Measurements from ENCODE around the gene ASTN2. TPM values are rescaled to one million over a fixed set of nuclear protein-coding genes. Genes with fewer than 3 reads are reported as not detected.
A peak's percentile ranks its signal among the peaks of the same experiment; 100 is the strongest.

ASTN2 gene
- total RNA-seq, 1 donor from 2014 or later = 42.2 TPM

GRCh38 chr9:117018966-117019617 lies 395.8 kb downstream of the ASTN2 start:
- DNase-seq (ENCODE audit: low read depth) = no peak

- no peak for DNase-seq (ENCODE audit: low read depth)
Measured at GRCh38 chr9:117017414-117017985, 397.4 kb downstream of the ASTN2 start.

GRCh38 chr9:117014061-117014460 lies 400.8 kb downstream of the ASTN2 start:
- no peak for DNase-seq (ENCODE audit: low read depth)

- DNase-seq (ENCODE audit: low read depth) = no peak
Measured at GRCh38 chr9:117013440-117013995, 401.3 kb downstream of the ASTN2 start.

GRCh38 chr9:117010061-117010460 lies 404.8 kb downstream of the ASTN2 start:
- DNase-seq (ENCODE audit: low read depth) = no peak

GRCh38 chr9:117008876-117009275 lies 406.0 kb downstream of the ASTN2 start:
- peak; percentile 71 for DNase-seq (ENCODE audit: low read depth)

GRCh38 chr9:117008461-117008860 lies 406.4 kb downstream of the ASTN2 start:
- DNase-seq (ENCODE audit: low read depth) = no peak

GRCh38 chr9:117002686-117003085 lies 412.2 kb downstream of the ASTN2 start:
- DNase-seq (ENCODE audit: low read depth) = no peak

GRCh38 chr9:117000834-117001233 lies 414.0 kb downstream of the ASTN2 start:
- DNase-seq (ENCODE audit: low read depth) = no peak

GRCh38 chr9:117000196-117000723 lies 414.6 kb downstream of the ASTN2 start:
- peak; percentile 53 for DNase-seq (ENCODE audit: low read depth)

- peak; percentile 50 for DNase-seq (ENCODE audit: low read depth)
Measured at GRCh38 chr9:116998305-116998704, 416.6 kb downstream of the ASTN2 start.

GRCh38 chr9:116992865-116993264 lies 422.0 kb downstream of the ASTN2 start:
- no peak for DNase-seq (ENCODE audit: low read depth)

GRCh38 chr9:116991051-116991450 lies 423.8 kb downstream of the ASTN2 start:
- DNase-seq (ENCODE audit: low read depth) = no peak

GRCh38 chr9:116990592-116990991 lies 424.3 kb downstream of the ASTN2 start:
- peak; percentile 78 for DNase-seq (ENCODE audit: low read depth)

- DNase-seq (ENCODE audit: low read depth) = no peak
Measured at GRCh38 chr9:116987721-116988485, 427.0 kb downstream of the ASTN2 start.

GRCh38 chr9:116986015-116986414 lies 428.8 kb downstream of the ASTN2 start:
- DNase-seq (ENCODE audit: low read depth) = no peak

GRCh38 chr9:116985596-116985995 lies 429.3 kb downstream of the ASTN2 start:
- DNase-seq (ENCODE audit: low read depth) = no peak

- DNase-seq (ENCODE audit: low read depth) = no peak
Measured at GRCh38 chr9:116984111-116984510, 430.7 kb downstream of the ASTN2 start.

- no peak for DNase-seq (ENCODE audit: low read depth)
Measured at GRCh38 chr9:116980582-116981120, 434.2 kb downstream of the ASTN2 start.

- DNase-seq (ENCODE audit: low read depth) = peak; percentile 98
Measured at GRCh38 chr9:116979456-116979855, 435.4 kb downstream of the ASTN2 start.

- peak; percentile 98 for DNase-seq (ENCODE audit: low read depth)
Measured at GRCh38 chr9:116978155-116978554, 436.7 kb downstream of the ASTN2 start.

GRCh38 chr9:116975126-116975525 lies 439.7 kb downstream of the ASTN2 start:
- peak; percentile 57 for DNase-seq (ENCODE audit: low read depth)

Data from renal cortical epithelial cell (primary cell).